ENCODE results near the gene GNAZ. TPM values are rescaled to one million over a fixed set of nuclear protein-coding genes. Genes with fewer than 3 reads are reported as not detected.

Gene GNAZ
- total and polyA plus RNA-seq, 2 donors from 2014 or later = 3.7 to 5.7 TPM

GRCh38 chr22:23157560-23158515 lies 87.5 kb downstream of the GNAZ start:
- DNase-seq = no peak

GRCh38 chr22:23158516-23159290 lies 88.4 kb downstream of the GNAZ start:
- Histone ChIP-seq H3K9ac (ENCODE audit: low read length in 3 of 3) (no peak overlapping the region), H3K27me3 (ENCODE audit: control insufficient read depth, insufficient read depth, low read length) (no peaks in the 10 kb centered on the region), H3K27ac (ENCODE audit: low read depth in 2 of 2, low read length in 2 of 2) (no peak overlapping the region), H3K4me3 (ENCODE audit: low read length in 3 of 3) (no peak overlapping the region), H3K4me1 (ENCODE audit: control insufficient read depth in 2 of 3, insufficient read depth in 2 of 3, low read depth in 1 of 3, low read length in 3 of 3) (peaks cover 0 to 3% (median 0%) of the 10 kb centered on the region in 3 donors), H3K36me3 (ENCODE audit: control insufficient read depth in 2 of 3, insufficient read depth in 3 of 3, low read length in 3 of 3) (peaks cover 0 to 9% (median 0%) of the 10 kb centered on the region in 3 donors), H3K9me3 (ENCODE audit: control insufficient read depth in 2 of 3, insufficient read depth in 1 of 3, low read length in 3 of 3) (no peaks in the 10 kb centered on the region)
- no peak for TF ChIP-seq CTCF (IDR thresholded peaks at IDR 0.05; ENCODE audit: borderline replicate concordance, extremely low read depth, insufficient read depth)
- intact Hi-C loops (cut with DNase I) = no loop called here
- no peak for FAIRE-seq
- no peak for DNase-seq

More at GRCh38 chr22:23157560-23158515, 87.5 kb downstream of the GNAZ start:
- TF ChIP-seq CTCF (IDR thresholded peaks at IDR 0.05; ENCODE audit: borderline replicate concordance, extremely low read depth, insufficient read depth) = no peak
- Histone ChIP-seq H3K4me3 (ENCODE audit: low read length in 3 of 3) (no peak overlapping the region), H3K9ac (ENCODE audit: low read length in 3 of 3) (no peak overlapping the region), H3K4me1 (ENCODE audit: control insufficient read depth in 2 of 3, insufficient read depth in 2 of 3, low read depth in 1 of 3, low read length in 3 of 3) (peaks cover 0 to 3% (median 0%) of the 10 kb centered on the region in 3 donors), H3K27me3 (ENCODE audit: control insufficient read depth, insufficient read depth, low read length) (no peaks in the 10 kb centered on the region), H3K9me3 (ENCODE audit: control insufficient read depth in 2 of 3, insufficient read depth in 1 of 3, low read length in 3 of 3) (no peaks in the 10 kb centered on the region), H3K27ac (ENCODE audit: low read depth in 2 of 2, low read length in 2 of 2) (no peak overlapping the region), H3K36me3 (ENCODE audit: control insufficient read depth in 2 of 3, insufficient read depth in 3 of 3, low read length in 3 of 3) (peaks cover 0 to 11% (median 0%) of the 10 kb centered on the region in 3 donors)
- FAIRE-seq = no peak
- intact Hi-C loops (cut with DNase I) = no loop called here

- Histone ChIP-seq H3K36me3 (ENCODE audit: control insufficient read depth in 2 of 3, insufficient read depth in 3 of 3, low read length in 3 of 3) (peaks cover 0 to 9% (median 0%) of the 10 kb centered on the region in 3 donors), H3K9me3 (ENCODE audit: control insufficient read depth in 2 of 3, insufficient read depth in 1 of 3, low read length in 3 of 3) (no peaks in the 10 kb centered on the region), H3K9ac (ENCODE audit: low read length in 3 of 3) (no peak overlapping the region), H3K4me3 (ENCODE audit: low read length in 3 of 3) (no peak overlapping the region), H3K4me1 (ENCODE audit: control insufficient read depth in 2 of 3, insufficient read depth in 2 of 3, low read depth in 1 of 3, low read length in 3 of 3) (peaks cover 0 to 3% (median 0%) of the 10 kb centered on the region in 3 donors), H3K27me3 (ENCODE audit: control insufficient read depth, insufficient read depth, low read length) (no peaks in the 10 kb centered on the region), H3K27ac (ENCODE audit: low read depth in 2 of 2, low read length in 2 of 2) (no peak overlapping the region)
- TF ChIP-seq CTCF (IDR thresholded peaks at IDR 0.05; ENCODE audit: borderline replicate concordance, extremely low read depth, insufficient read depth) = no peak
- no peak for FAIRE-seq
- no peak for DNase-seq
- intact Hi-C loops (cut with DNase I) = no loop called here
Observed at GRCh38 chr22:23159291-23159630, 88.9 kb downstream of the GNAZ start.
